IPS-18c (cell line): ENCODE data around the gene PRPF19.

Experiments used
- H3K4me3 ChIP-seq: 2 replicates; pipeline ENCODE4 v1.7.0; 2013; ENCODE audit warnings: low read depth, mild to moderate bottlenecking, low read length, moderate library complexity; ENCODE audit not compliant: insufficient read depth
- H3K9me3 ChIP-seq: one replicate; pipeline ENCODE4 v1.6.1; 2013; ENCODE audit warnings: mild to moderate bottlenecking, low read length, moderate library complexity; ENCODE audit not compliant: control insufficient read depth, insufficient read depth

PRPF19 gene

GRCh38 chr11:60847896-60848295 lies 58.5 kb downstream of the PRPF19 start:
- Histone ChIP-seq H3K9me3 (peaks cover 3% of the 10 kb centered on the region), H3K4me3 (no peak overlapping the region)

- Histone ChIP-seq H3K4me3 (no peak overlapping the region), H3K9me3 (no peaks in the 10 kb centered on the region)
These were observed 59.1 kb downstream of the PRPF19 start for GRCh38 chr11:60847281-60847680.

GRCh38 chr11:60845338-60845737 lies 61.0 kb downstream of the PRPF19 start:
- Histone ChIP-seq H3K4me3 (no peak overlapping the region), H3K9me3 (no peaks in the 10 kb centered on the region)

DNA sequence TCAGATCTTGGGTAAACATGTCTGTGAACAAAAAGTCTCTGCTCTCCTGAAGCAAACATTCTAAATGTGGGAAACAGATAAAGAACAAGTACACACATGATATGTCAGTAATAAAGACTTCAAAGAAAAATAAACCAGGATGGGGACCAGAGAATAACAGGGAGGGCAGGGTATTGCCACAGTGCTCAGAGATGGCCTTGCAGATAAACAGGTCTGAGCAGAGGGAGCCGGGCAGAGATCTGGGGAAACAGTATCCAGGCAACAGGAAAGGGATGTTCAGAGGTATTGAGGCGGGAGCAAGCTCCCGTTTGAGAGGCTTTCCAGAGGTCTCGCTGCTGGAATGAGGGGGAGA lies 61.5 kb downstream of the PRPF19 start:
- Histone ChIP-seq H3K4me3 (no peak overlapping the region), H3K9me3 (no peaks in the 10 kb centered on the region)

DNA sequence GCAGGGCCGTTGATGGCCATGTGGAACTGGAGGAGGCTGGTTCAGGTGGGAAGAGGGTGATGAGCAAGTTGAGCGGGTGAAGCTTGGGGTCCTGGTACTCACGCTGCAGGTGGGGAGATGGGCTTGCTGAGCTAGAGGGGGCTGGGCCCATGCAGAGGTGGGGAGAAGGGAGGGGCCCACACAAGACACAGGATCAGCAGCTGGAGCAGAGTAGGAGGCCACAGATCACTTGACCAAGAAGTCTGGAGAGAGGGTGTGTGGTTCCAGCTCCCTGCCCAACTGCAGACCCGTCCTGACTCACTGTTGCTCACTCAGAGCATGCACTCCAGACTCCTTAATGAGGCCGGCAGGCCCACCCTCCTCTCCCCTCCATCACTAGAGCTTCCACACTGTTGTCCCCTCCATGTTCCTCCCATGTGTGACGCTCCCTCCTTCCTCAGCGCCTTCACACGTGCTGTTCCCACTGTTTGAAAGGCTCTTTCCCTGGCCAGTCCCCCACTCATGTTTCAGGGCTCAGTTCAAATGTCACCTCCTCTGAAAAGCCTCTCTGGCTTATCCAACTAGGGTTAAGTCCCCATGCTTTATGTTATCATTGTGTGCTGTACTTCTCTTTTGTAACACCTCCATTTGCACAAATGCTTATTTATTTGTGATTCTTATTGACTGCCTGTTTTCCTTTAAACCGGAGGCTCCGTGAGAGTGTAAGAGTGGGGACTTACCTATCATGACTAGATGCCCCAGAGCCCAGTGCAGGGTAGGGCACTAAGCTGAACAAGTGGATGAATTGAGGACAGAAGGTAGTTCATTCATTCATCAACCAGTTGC lies 62.1 kb downstream of the PRPF19 start:
- H3K4me3 ChIP-seq, result no peak overlapping the region
- no peaks in the 10 kb centered on the region for H3K9me3 ChIP-seq

DNA sequence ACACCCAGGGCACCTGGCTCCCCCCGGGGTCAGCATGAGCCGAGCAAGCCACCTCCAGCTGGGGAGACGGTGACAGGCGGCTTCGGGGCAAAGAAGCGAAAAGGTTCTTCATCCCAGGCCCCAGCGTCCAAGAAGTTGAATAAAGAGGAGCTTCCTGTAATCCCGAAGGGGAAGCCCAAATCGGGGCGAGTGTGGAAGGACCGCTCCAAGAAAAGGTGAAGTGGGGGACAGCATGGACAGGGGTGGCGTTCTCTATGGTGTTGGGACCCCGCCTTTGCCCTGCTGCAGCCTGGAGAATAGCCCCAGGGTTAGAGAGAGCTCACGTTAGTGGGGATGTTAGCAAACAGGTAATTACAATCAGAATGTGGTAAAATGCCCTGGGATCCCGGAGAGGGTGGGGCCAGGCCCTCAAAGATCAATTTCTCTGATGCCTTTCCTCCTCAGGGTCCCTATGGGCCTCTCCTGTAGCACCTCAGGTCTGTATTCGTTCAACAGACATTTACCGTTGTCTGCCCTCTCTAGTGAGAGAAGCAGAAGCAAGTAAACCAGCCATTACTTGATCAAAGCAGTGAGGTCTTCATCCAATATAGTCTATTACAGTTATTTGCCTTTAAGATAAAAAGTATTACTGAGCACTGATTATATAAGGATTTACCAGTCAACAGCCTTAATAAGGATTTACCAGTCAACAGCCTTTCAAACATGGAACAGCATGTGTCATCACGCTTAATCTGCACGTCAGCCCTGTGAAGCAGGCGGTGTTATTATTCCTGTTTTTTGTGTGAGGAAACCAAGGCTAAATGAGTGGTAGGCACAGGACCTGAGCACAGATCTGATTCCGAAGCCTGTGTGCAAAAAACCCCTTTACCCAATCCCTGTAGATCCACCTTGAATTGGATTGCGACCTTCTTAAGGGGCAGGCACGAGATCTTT lies 63.5 kb downstream of the PRPF19 start:
- Histone ChIP-seq H3K4me3 (peak overlapping the region; percentile 89), H3K9me3 (no peaks in the 10 kb centered on the region)

GRCh38 chr11:60841797-60842667 lies 64.4 kb downstream of the PRPF19 start, which contains the start of gene CCDC86:
CCDC86 (plus strand) TSS chr11:60842113; CDS start chr11:60842125, 12 bp downstream.
- Histone ChIP-seq H3K4me3 (peak within 1 kb of the TSS; percentile 89), H3K9me3 (peaks cover 2% of the 10 kb centered on the region)
